Neural progenitor cell (in vitro differentiated cells): Measurements from ENCODE around the gene CRYBA4. TPM values are rescaled to one million over a fixed set of nuclear protein-coding genes. Genes with fewer than 3 reads are reported as not detected.

Experiments used
- DNase-seq: peaks from one replicate; pipeline ENCODE4 v3.0.0-alpha.2; 2016; ENCODE audit warnings: low spot score
- H2AFZ ChIP-seq: fragments of 200-600 bp; sonication (generic); replicated peaks from 2 replicates; pipeline ENCODE4 v1.6.1; 2016; ENCODE audit warnings: antibody characterized with exemption
- H3F3A ChIP-seq: fragments of 200-600 bp; sonication (generic); 2 replicates; pipeline ENCODE4 v1.6.1; 2016; ENCODE audit warnings: antibody characterized with exemption, low read depth
- H3K27ac ChIP-seq: fragments of 200-600 bp; sonication (generic); 2 replicates; pipeline ENCODE4 v1.5.1; 2016; ENCODE audit warnings: mild to moderate bottlenecking
- H3K27me3 ChIP-seq: fragments of 200-600 bp; sonication (generic); 2 replicates; pipeline ENCODE4 v1.6.1; 2016; ENCODE audit warnings: mild to moderate bottlenecking, moderate library complexity
- H3K36me3 ChIP-seq: fragments of 200-600 bp; sonication (generic); 2 replicates; pipeline ENCODE4 v1.5.1; 2016
- H3K4me1 ChIP-seq: fragments of 200-600 bp; sonication (generic); 2 replicates; pipeline ENCODE4 v1.6.1; 2016; ENCODE audit warnings: mixed run types
- H3K4me2 ChIP-seq: fragments of 200-600 bp; sonication (generic); 2 replicates; pipeline ENCODE4 v1.6.1; 2016
- H3K4me3 ChIP-seq: fragments of 200-600 bp; sonication (generic); 2 replicates; pipeline ENCODE4 v1.5.1; 2016
- H3K79me2 ChIP-seq: fragments of 200-600 bp; sonication (generic); 2 replicates; pipeline ENCODE4 v1.6.1; 2016; ENCODE audit warnings: low read depth
- H3K9ac ChIP-seq: fragments of 200-600 bp; sonication (generic); 2 replicates; pipeline ENCODE4 v1.6.1; 2016
- H3K9me3 ChIP-seq: fragments of 200-600 bp; sonication (generic); 2 replicates; pipeline ENCODE4 v1.5.1; 2016; ENCODE audit warnings: low read depth
- H4K20me1 ChIP-seq: fragments of 200-600 bp; sonication (generic); 2 replicates; pipeline ENCODE4 v1.6.1; 2016; ENCODE audit warnings: low read depth
- H3K27ac Mint-ChIP-seq: 3 replicates; pipeline ENCODE4 v1.8.0; 2021; ENCODE audit warnings: mixed read lengths
- H3K27me3 Mint-ChIP-seq: 2 replicates; pipeline ENCODE4 v1.8.0; 2022; ENCODE audit warnings: low read depth, mild to moderate bottlenecking, inconsistent platforms, moderate library complexity, mixed read lengths; ENCODE audit not compliant: insufficient read depth
- H3K36me3 Mint-ChIP-seq: 3 replicates; pipeline ENCODE4 v1.8.0; 2021; ENCODE audit warnings: mixed read lengths
- H3K4me1 Mint-ChIP-seq: 3 replicates; pipeline ENCODE4 v1.8.0; 2021; ENCODE audit warnings: mixed read lengths
- H3K4me3 Mint-ChIP-seq: 3 replicates; pipeline ENCODE4 v1.8.0; 2021; ENCODE audit warnings: mild to moderate bottlenecking, moderate library complexity, mixed read lengths
- H3K9me3 Mint-ChIP-seq: 3 replicates; pipeline ENCODE4 v1.8.0; 2020; ENCODE audit warnings: mixed read lengths
- EZH2 ChIP-seq: fragments of 200-600 bp; sonication (generic); IDR thresholded peaks from 2 replicates; pipeline ENCODE4 v1.6.1; 2017; ENCODE audit warnings: antibody characterized with exemption, mild to moderate bottlenecking, moderate library complexity
- EZH2phosphoT487 ChIP-seq: fragments of 200-600 bp; sonication (generic); IDR thresholded peaks from 2 replicates; pipeline ENCODE4 v1.6.1; 2017; ENCODE audit warnings: antibody characterized with exemption
- total RNA-seq: library from RNA; depleted of rRNA; stranded (reverse); fragments of >200 nt; gene quantifications from 2 replicates; pipeline ENCODE4 v1.2.3, GENCODE V29; 2015; ENCODE audit warnings: low replicate concordance
- TF ChIP-seq, protein P1 (sequence below): fragments of 200-600 bp; sonication (generic); IDR thresholded peaks from 2 replicates; pipeline ENCODE4 v1.5.1; 2017; ENCODE audit warnings: antibody characterized with exemption, mild to moderate bottlenecking

The CRYBA4 gene
- total RNA-seq, 1 donor from 2014 or later: 1.1 TPM

DNA sequence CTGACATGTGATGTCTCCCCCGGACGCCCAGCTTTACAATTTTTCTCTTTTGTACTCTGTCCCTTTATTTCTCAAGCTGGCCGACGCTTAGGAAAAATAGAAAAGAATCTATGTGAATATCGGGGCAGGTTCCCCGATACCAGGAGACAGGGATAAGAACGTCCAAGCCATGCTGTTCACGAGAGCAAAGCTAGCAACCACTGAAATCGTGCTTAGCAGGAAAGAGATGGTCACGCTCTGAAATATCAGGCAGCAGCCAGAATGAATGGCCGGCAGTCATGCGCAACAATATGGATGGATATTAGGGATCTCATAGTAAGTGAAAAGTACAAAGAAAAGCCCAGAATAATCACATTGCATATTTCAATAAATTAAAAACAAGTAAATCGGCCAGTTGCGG is 7.4 kb upstream of the CRYBA4 start:
- Mint-ChIP-seq H3K4me1 (peaks cover 59% of the 10 kb centered on the region), H3K27ac (peak overlapping the region; percentile 84), H3K9me3 (no peaks in the 10 kb centered on the region), H3K36me3 (no peaks in the 10 kb centered on the region), H3K4me3 (peak overlapping the region; percentile 66), H3K27me3 (peaks cover 14% of the 10 kb centered on the region)
- peaks cover 41% of the 10 kb centered on the region for H3K4me1 ChIP-seq
- H3K4me2 ChIP-seq: peak overlapping the region; percentile 46
- H4K20me1 ChIP-seq: no peaks in the 10 kb centered on the region
- no peaks in the 10 kb centered on the region for H3K9me3 ChIP-seq
- peaks cover 27% of the 10 kb centered on the region for H3F3A ChIP-seq
- no peak overlapping the region for H3K9ac ChIP-seq
- H2AFZ ChIP-seq: no peak overlapping the region
- DNase-seq: no peak
- TF ChIP-seq, protein P1, sequence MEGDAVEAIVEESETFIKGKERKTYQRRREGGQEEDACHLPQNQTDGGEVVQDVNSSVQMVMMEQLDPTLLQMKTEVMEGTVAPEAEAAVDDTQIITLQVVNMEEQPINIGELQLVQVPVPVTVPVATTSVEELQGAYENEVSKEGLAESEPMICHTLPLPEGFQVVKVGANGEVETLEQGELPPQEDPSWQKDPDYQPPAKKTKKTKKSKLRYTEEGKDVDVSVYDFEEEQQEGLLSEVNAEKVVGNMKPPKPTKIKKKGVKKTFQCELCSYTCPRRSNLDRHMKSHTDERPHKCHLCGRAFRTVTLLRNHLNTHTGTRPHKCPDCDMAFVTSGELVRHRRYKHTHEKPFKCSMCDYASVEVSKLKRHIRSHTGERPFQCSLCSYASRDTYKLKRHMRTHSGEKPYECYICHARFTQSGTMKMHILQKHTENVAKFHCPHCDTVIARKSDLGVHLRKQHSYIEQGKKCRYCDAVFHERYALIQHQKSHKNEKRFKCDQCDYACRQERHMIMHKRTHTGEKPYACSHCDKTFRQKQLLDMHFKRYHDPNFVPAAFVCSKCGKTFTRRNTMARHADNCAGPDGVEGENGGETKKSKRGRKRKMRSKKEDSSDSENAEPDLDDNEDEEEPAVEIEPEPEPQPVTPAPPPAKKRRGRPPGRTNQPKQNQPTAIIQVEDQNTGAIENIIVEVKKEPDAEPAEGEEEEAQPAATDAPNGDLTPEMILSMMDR: no peak
- no peak for TF ChIP-seq EZH2
- TF ChIP-seq EZH2phosphoT487: no peak
- no peaks in the 10 kb centered on the region for H3K36me3 ChIP-seq
- no peak overlapping the region for H3K4me3 ChIP-seq
- no peaks in the 10 kb centered on the region for H3K79me2 ChIP-seq
- peaks cover 28% of the 10 kb centered on the region for H3K27me3 ChIP-seq
- no peak overlapping the region for H3K27ac ChIP-seq

DNA sequence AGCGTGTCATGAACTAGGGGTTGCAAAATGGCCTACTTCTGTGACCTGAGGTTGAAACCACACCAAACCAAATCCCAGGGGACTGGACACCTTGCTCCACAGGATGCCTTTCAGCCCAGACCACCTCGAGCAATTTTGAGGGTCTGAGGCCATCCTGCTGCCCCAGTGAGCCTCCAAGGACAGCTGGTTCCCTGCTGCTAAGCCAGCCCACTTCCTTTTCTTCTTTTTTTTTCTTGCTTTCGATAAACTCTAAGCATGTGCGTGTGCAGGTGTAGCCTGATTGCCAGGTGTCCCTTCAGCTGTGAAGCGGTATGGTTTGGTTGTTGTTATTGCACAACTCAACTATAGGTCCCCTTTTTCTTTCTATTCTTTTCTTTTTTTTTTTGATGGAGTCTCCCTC is 6.6 kb upstream of the CRYBA4 start:
- H3K27me3 Mint-ChIP-seq: peaks cover 18% of the 10 kb centered on the region

DNA sequence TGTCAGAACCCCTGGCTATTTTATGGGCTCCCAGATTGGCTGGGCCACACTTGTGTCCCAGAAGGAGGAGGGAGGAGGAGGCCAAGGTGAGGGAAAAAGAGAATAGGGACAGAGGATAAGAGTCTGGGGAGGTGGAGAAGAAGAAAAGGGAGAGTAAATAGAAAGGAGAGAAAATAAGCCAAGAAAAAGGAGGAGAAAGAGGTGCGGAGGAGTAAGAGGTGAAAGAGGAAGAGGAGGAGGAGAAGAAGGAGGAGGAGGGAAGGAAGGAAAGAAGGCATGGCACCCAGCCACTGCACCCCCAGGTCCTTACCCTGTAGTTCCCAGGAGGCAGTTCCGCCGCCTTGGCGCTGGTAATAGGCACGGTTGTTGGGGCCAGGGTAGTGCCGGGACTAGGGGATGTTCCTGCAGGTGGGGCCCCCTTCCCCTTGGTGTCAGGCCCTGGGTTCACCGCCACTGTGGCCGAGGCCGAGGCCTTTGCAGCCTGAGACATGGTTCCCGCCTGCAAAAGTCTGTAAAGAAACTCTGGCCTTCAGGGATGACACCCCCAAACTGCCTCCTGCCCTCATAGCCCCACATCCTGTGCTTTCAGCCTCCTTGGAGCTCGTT is 5.8 kb upstream of the CRYBA4 start:
- Histone ChIP-seq H3K27me3 (peaks cover 28% of the 10 kb centered on the region), H3K4me1 (peaks cover 39% of the 10 kb centered on the region), H2AFZ (no peak overlapping the region), H3K79me2 (no peaks in the 10 kb centered on the region), H3K4me3 (no peak overlapping the region), H4K20me1 (no peaks in the 10 kb centered on the region), H3K27ac (no peak overlapping the region), H3K4me2 (peak overlapping the region; percentile 68), H3K9me3 (no peaks in the 10 kb centered on the region), H3F3A (peaks cover 27% of the 10 kb centered on the region), H3K9ac (no peak overlapping the region), H3K36me3 (no peaks in the 10 kb centered on the region)
- Mint-ChIP-seq H3K36me3 (no peaks in the 10 kb centered on the region), H3K27me3 (peaks cover 20% of the 10 kb centered on the region), H3K9me3 (no peaks in the 10 kb centered on the region), H3K4me1 (peaks cover 63% of the 10 kb centered on the region), H3K4me3 (no peak overlapping the region), H3K27ac (peak overlapping the region; percentile 23)
- DNase-seq: no peak
- TF ChIP-seq EZH2 (no peak), EZH2phosphoT487 (no peak)
- TF ChIP-seq, protein P1: no peak

More for the DNA sequence above, 6.6 kb upstream of the CRYBA4 start:
- Histone ChIP-seq H3F3A (peaks cover 27% of the 10 kb centered on the region), H3K27ac (no peak overlapping the region), H3K4me2 (no peak overlapping the region), H3K36me3 (no peaks in the 10 kb centered on the region), H3K27me3 (peaks cover 28% of the 10 kb centered on the region), H3K79me2 (no peaks in the 10 kb centered on the region), H3K4me1 (peaks cover 39% of the 10 kb centered on the region), H3K4me3 (no peak overlapping the region), H3K9me3 (no peaks in the 10 kb centered on the region), H4K20me1 (no peaks in the 10 kb centered on the region), H2AFZ (no peak overlapping the region), H3K9ac (no peak overlapping the region)
- DNase-seq: no peak
- Mint-ChIP-seq H3K36me3 (no peaks in the 10 kb centered on the region), H3K4me3 (no peak overlapping the region), H3K9me3 (no peaks in the 10 kb centered on the region), H3K27ac (no peak overlapping the region), H3K4me1 (peaks cover 63% of the 10 kb centered on the region)
- TF ChIP-seq, protein P1: no peak
- TF ChIP-seq EZH2phosphoT487 (no peak), EZH2 (no peak)
